ENCODE measurements around the gene SPINDOC. TPM values are rescaled to one million over a fixed set of nuclear protein-coding genes. Genes with fewer than 3 reads are reported as not detected.

Gene SPINDOC
- total and polyA plus RNA-seq, 9 of the 15 experiments (the other 6 are each of a cell fraction or from before 2014, with no cell fraction given) = 0.70 to 36.3 (median 19.6) TPM

GRCh38 chr11:63813035-63813562, at the start of gene SPINDOC (continued):
- TF ChIP-seq POLR2B (IDR thresholded peaks at IDR 0.05; ENCODE audit: low read depth, partially characterized antibody) = peak; percentile 45
- TF ChIP-seq, protein P1, sequence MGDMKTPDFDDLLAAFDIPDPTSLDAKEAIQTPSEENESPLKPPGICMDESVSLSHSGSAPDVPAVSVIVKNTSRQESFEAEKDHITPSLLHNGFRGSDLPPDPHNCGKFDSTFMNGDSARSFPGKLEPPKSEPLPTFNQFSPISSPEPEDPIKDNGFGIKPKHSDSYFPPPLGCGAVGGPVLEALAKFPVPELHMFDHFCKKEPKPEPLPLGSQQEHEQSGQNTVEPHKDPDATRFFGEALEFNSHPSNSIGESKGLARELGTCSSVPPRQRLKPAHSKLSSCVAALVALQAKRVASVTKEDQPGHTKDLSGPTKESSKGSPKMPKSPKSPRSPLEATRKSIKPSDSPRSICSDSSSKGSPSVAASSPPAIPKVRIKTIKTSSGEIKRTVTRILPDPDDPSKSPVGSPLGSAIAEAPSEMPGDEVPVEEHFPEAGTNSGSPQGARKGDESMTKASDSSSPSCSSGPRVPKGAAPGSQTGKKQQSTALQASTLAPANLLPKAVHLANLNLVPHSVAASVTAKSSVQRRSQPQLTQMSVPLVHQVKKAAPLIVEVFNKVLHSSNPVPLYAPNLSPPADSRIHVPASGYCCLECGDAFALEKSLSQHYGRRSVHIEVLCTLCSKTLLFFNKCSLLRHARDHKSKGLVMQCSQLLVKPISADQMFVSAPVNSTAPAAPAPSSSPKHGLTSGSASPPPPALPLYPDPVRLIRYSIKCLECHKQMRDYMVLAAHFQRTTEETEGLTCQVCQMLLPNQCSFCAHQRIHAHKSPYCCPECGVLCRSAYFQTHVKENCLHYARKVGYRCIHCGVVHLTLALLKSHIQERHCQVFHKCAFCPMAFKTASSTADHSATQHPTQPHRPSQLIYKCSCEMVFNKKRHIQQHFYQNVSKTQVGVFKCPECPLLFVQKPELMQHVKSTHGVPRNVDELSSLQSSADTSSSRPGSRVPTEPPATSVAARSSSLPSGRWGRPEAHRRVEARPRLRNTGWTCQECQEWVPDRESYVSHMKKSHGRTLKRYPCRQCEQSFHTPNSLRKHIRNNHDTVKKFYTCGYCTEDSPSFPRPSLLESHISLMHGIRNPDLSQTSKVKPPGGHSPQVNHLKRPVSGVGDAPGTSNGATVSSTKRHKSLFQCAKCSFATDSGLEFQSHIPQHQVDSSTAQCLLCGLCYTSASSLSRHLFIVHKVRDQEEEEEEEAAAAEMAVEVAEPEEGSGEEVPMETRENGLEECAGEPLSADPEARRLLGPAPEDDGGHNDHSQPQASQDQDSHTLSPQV (IDR thresholded peaks at IDR 0.05) = 0 out of 2 replicates have a peak, but pooled peaks have one; percentile 68
- TF ChIP-seq TBP (optimal IDR thresholded peaks at IDR 0.05; ENCODE audit: low read depth, low read length) = peak; percentile 87
- TF ChIP-seq ZBTB5 (IDR thresholded peaks at IDR 0.05) = peak; percentile 73
- peak; percentile 77 for TF ChIP-seq RB1 (IDR thresholded peaks at IDR 0.05; ENCODE audit: low read depth)
- no peak for TF ChIP-seq NUFIP1 (IDR thresholded peaks at IDR 0.05; ENCODE audit: partially characterized antibody)
- 0 out of 2 replicates have a peak, but pooled peaks have one; percentile 45 for TF ChIP-seq E2F3 (CRISPR knock-in tag; IDR thresholded peaks at IDR 0.05)
- TF ChIP-seq KDM2B (CRISPR knock-in tag; IDR thresholded peaks at IDR 0.05) = 0 out of 2 replicates have a peak, but pooled peaks have one; percentile 69
- TF ChIP-seq ZNF263 (CRISPR knock-in tag; IDR thresholded peaks at IDR 0.05; ENCODE audit: borderline replicate concordance) = no peak
- peak; percentile 72 for TF ChIP-seq KDM5B (IDR thresholded peaks at IDR 0.05; ENCODE audit: insufficient replicate concordance, low read depth, low read length)
- TF ChIP-seq NBN (IDR thresholded peaks at IDR 0.05; ENCODE audit: low read depth) = 0 out of 2 replicates have a peak, but pooled peaks have one; percentile 20
- peak; percentile 90 to 98 for TF ChIP-seq E2F6 (IDR thresholded peaks at IDR 0.05; ENCODE audit: borderline replicate concordance in 1 of 2, extremely low read depth in 1 of 2, insufficient read depth in 1 of 2, insufficient read length in 1 of 2, low read depth in 1 of 2, low read length in 1 of 2, poor library complexity in 1 of 2, severe bottlenecking in 1 of 2)
- peak; percentile 3 for TF ChIP-seq RBBP5 (IDR thresholded peaks at IDR 0.05; ENCODE audit: borderline replicate concordance, insufficient read depth, low read length, poor library complexity, severe bottlenecking)

All from K562 (cell line).